Ectodermal cell (in vitro differentiated cells): ENCODE data around the gene KCNQ5.

Experiments used
- H3K27ac ChIP-seq: 2 replicates; pipeline ENCODE4 v1.7.0; 2013; ENCODE audit warnings: mild to moderate bottlenecking, low read depth, low read length; ENCODE audit not compliant: insufficient read depth, poor library complexity, severe bottlenecking
- H3K27me3 ChIP-seq: 2 replicates; pipeline ENCODE4 v1.7.0; 2013; ENCODE audit warnings: mild to moderate bottlenecking, low read length; ENCODE audit not compliant: insufficient read depth, control insufficient read depth, poor library complexity, severe bottlenecking
- H3K36me3 ChIP-seq: one replicate; pipeline ENCODE4 v1.7.0; 2013; ENCODE audit warnings: low read length; ENCODE audit not compliant: control insufficient read depth, insufficient read depth
- H3K4me1 ChIP-seq: one replicate; pipeline ENCODE4 v1.7.0; 2013; ENCODE audit warnings: low read length; ENCODE audit not compliant: control insufficient read depth, insufficient read depth
- H3K4me3 ChIP-seq: 2 replicates; pipeline ENCODE4 v1.7.0; 2013; ENCODE audit warnings: low read depth, low read length, control low read depth; ENCODE audit not compliant: insufficient read depth
- H3K9me3 ChIP-seq: 2 replicates; pipeline ENCODE4 v1.7.0; 2013; ENCODE audit warnings: mild to moderate bottlenecking, low read length, moderate library complexity; ENCODE audit not compliant: control insufficient read depth
- WGBS, 2 experiments: methylation state at CpG; one replicate each; pipeline ENCODE4 v1.1.7; 2013; ENCODE audit warnings: missing lambda C conversion rate in 2 of 2; 5-methylcytosine and 5-hydroxymethylcytosine counted together

KCNQ5 gene

GRCh38 chr6:72703093-72703492, 81.2 kb downstream of the KCNQ5 start:
- Histone ChIP-seq H3K4me3 (no peak overlapping the region), H3K36me3 (no peaks in the 10 kb centered on the region), H3K27me3 (no peaks in the 10 kb centered on the region), H3K27ac (no peak overlapping the region), H3K9me3 (no peaks in the 10 kb centered on the region), H3K4me1 (no peaks in the 10 kb centered on the region)
- 91 to 94% methylated on average over 2 of the region's 2 CpGs for WGBS, 2 experiments

GRCh38 chr6:72704979-72705378, 83.1 kb downstream of the KCNQ5 start:
- Histone ChIP-seq H3K27ac (no peak overlapping the region), H3K4me1 (no peaks in the 10 kb centered on the region), H3K9me3 (no peaks in the 10 kb centered on the region), H3K36me3 (no peaks in the 10 kb centered on the region), H3K27me3 (no peaks in the 10 kb centered on the region), H3K4me3 (no peak overlapping the region)
- WGBS, 2 experiments = 90 to 93% methylated on average over 3 to 4 of the region's 4 CpGs

- Histone ChIP-seq H3K4me3 (no peak overlapping the region), H3K9me3 (no peaks in the 10 kb centered on the region), H3K4me1 (no peaks in the 10 kb centered on the region), H3K27ac (no peak overlapping the region), H3K36me3 (no peaks in the 10 kb centered on the region), H3K27me3 (no peaks in the 10 kb centered on the region)
- 92 to 100% methylated on average over 1 of the region's 1 CpG for whole genome bisulfite sequencing, 2 experiments
Observed at GRCh38 chr6:72709431-72709830, 87.6 kb downstream of the KCNQ5 start.

GRCh38 chr6:72711731-72712130, 89.9 kb downstream of the KCNQ5 start:
- H3K4me3 ChIP-seq = no peak overlapping the region
- H3K9me3 ChIP-seq = no peaks in the 10 kb centered on the region
- H3K4me1 ChIP-seq = no peaks in the 10 kb centered on the region
- no peaks in the 10 kb centered on the region for H3K27me3 ChIP-seq
- no peak overlapping the region for H3K27ac ChIP-seq
- no peaks in the 10 kb centered on the region for H3K36me3 ChIP-seq
- WGBS, 2 experiments = 97 to 100% methylated on average over 1 of the region's 1 CpG

- no peak overlapping the region for H3K4me3 ChIP-seq
- H3K9me3 ChIP-seq = no peaks in the 10 kb centered on the region
- H3K36me3 ChIP-seq = no peaks in the 10 kb centered on the region
- no peaks in the 10 kb centered on the region for H3K27me3 ChIP-seq
- H3K27ac ChIP-seq = no peak overlapping the region
- 81 to 89% methylated on average over 3 to 6 of the region's 6 CpGs for WGBS, 2 experiments
- no peaks in the 10 kb centered on the region for H3K4me1 ChIP-seq
Observed at GRCh38 chr6:72712910-72713309, 91.0 kb downstream of the KCNQ5 start.

- H3K27ac ChIP-seq = no peak overlapping the region
- no peaks in the 10 kb centered on the region for H3K9me3 ChIP-seq
- no peak overlapping the region for H3K4me3 ChIP-seq
- H3K27me3 ChIP-seq = no peaks in the 10 kb centered on the region
- no peaks in the 10 kb centered on the region for H3K36me3 ChIP-seq
- H3K4me1 ChIP-seq = no peaks in the 10 kb centered on the region
- WGBS, 2 experiments = 89 to 93% methylated on average over 5 of the region's 5 CpGs
Observed at GRCh38 chr6:72715119-72715518, 93.3 kb downstream of the KCNQ5 start.

- H3K27ac ChIP-seq = no peak overlapping the region
- no peaks in the 10 kb centered on the region for H3K4me1 ChIP-seq
- H3K36me3 ChIP-seq = no peaks in the 10 kb centered on the region
- H3K27me3 ChIP-seq = no peaks in the 10 kb centered on the region
- no peaks in the 10 kb centered on the region for H3K9me3 ChIP-seq
- H3K4me3 ChIP-seq = no peak overlapping the region
Observed at GRCh38 chr6:72716916-72717315, 95.1 kb downstream of the KCNQ5 start.

GRCh38 chr6:72720464-72720863, 98.6 kb downstream of the KCNQ5 start:
- WGBS, 2 experiments = 100% methylated on average over 1 of the region's 2 CpGs
- Histone ChIP-seq H3K27ac (no peak overlapping the region), H3K4me1 (no peaks in the 10 kb centered on the region), H3K9me3 (no peaks in the 10 kb centered on the region), H3K27me3 (no peaks in the 10 kb centered on the region), H3K36me3 (no peaks in the 10 kb centered on the region), H3K4me3 (no peak overlapping the region)

- no peaks in the 10 kb centered on the region for H3K27me3 ChIP-seq
- H3K9me3 ChIP-seq = no peaks in the 10 kb centered on the region
- no peaks in the 10 kb centered on the region for H3K4me1 ChIP-seq
Observed at GRCh38 chr6:72721346-72721745, 99.5 kb downstream of the KCNQ5 start.

GRCh38 chr6:72724545-72724944, 102.7 kb downstream of the KCNQ5 start:
- WGBS, 2 experiments = 71 to 83% methylated on average over 2 of the region's 2 CpGs
- H3K36me3 ChIP-seq = no peaks in the 10 kb centered on the region

More at GRCh38 chr6:72721346-72721745, 99.5 kb downstream of the KCNQ5 start:
- Histone ChIP-seq H3K4me3 (no peak overlapping the region), H3K36me3 (no peaks in the 10 kb centered on the region), H3K27ac (no peak overlapping the region)

GRCh38 chr6:72728706-72729343, 107.0 kb downstream of the KCNQ5 start:
- WGBS, 2 experiments = 92 to 96% methylated on average over 2 to 3 of the region's 3 CpGs
- H3K4me1 ChIP-seq = no peaks in the 10 kb centered on the region

More at GRCh38 chr6:72724545-72724944, 102.7 kb downstream of the KCNQ5 start:
- H3K4me1 ChIP-seq = no peaks in the 10 kb centered on the region
- no peaks in the 10 kb centered on the region for H3K27me3 ChIP-seq
- H3K4me3 ChIP-seq = no peak overlapping the region
- H3K27ac ChIP-seq = no peak overlapping the region
- no peaks in the 10 kb centered on the region for H3K9me3 ChIP-seq

More at GRCh38 chr6:72728706-72729343, 107.0 kb downstream of the KCNQ5 start:
- no peaks in the 10 kb centered on the region for H3K27me3 ChIP-seq
- no peak overlapping the region for H3K27ac ChIP-seq
- no peak overlapping the region for H3K4me3 ChIP-seq
- H3K9me3 ChIP-seq = no peaks in the 10 kb centered on the region
- no peaks in the 10 kb centered on the region for H3K36me3 ChIP-seq
